HEK293 (cell line): Measurements from ENCODE around the gene WDR74.

Experiments
- ZNF416 ChIP-seq: fragments of 450-650 bp; formaldehyde crosslinking; IDR thresholded peaks from 2 replicates; pipeline ENCODE4 v1.5.1; 2016; ENCODE audit warnings: missing biosample characterization, missing genetic modification characterization
- TF ChIP-seq, protein P1 (sequence below): fragments of 450-650 bp; formaldehyde crosslinking; IDR thresholded peaks from 2 replicates; pipeline ENCODE4 v1.5.1; 2016; ENCODE audit warnings: missing biosample characterization, missing genetic modification characterization

DNA sequence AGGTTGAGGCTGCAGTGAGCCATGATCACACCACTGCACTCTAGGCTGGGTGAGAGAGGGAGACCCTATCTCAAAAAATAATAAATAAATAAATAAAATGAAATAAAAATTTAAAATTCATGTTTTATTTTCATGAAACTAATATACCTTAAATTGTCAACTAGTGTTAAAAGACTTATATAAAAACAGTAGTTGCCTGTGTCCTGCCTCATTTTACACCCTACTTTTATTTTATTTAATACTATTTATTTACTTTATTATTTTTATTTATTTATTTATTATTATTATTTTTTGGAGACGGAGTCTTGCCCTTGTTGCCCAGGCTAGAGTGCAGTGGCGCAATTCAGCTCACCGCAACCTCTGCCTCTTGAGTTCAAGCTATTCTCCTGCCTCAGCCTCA is 4.8 kb upstream of the WDR74 start:
- no peak for TF ChIP-seq ZNF416 (tag by site-specific recombination)
- TF ChIP-seq, protein P1, sequence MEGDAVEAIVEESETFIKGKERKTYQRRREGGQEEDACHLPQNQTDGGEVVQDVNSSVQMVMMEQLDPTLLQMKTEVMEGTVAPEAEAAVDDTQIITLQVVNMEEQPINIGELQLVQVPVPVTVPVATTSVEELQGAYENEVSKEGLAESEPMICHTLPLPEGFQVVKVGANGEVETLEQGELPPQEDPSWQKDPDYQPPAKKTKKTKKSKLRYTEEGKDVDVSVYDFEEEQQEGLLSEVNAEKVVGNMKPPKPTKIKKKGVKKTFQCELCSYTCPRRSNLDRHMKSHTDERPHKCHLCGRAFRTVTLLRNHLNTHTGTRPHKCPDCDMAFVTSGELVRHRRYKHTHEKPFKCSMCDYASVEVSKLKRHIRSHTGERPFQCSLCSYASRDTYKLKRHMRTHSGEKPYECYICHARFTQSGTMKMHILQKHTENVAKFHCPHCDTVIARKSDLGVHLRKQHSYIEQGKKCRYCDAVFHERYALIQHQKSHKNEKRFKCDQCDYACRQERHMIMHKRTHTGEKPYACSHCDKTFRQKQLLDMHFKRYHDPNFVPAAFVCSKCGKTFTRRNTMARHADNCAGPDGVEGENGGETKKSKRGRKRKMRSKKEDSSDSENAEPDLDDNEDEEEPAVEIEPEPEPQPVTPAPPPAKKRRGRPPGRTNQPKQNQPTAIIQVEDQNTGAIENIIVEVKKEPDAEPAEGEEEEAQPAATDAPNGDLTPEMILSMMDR (tag by site-specific recombination): no peak
